T47D (cell line): ENCODE data around the gene FADS3.

Experiments used
- DNase-seq, 2 experiments: peaks; one replicate each; pipeline versions ENCODE4 v3.0.0 to v3.0.0-alpha.2; 2011 to 2012; ENCODE audit warnings: low read depth in 1 of 2, low spot score in 1 of 2
- JUND ChIP-seq: IDR thresholded peaks from 2 replicates; pipeline ENCODE4 v1.6.1; 2012; ENCODE audit warnings: low read depth
- in situ Hi-C: cut with HindIII; loops from 2 replicates; pipeline ENCODE4 v1.10.0; 2016; ENCODE audit warnings: low sequenced_read_pairs, low pct_unique_long_range_greater_than_20kb

The FADS3 gene

GRCh38 chr11:61891331-61892084 is at the start of gene FADS3:
Gene FADS3 (minus strand): TSS chr11:61891545. CDS start chr11:61891381, 164 bp downstream.
- in situ Hi-C loops = no loop called here
- peak; percentile 95 to 96 for DNase-seq
- no peak for TF ChIP-seq JUND

- no peak for DNase-seq
- in situ Hi-C loops = no loop called here
- no peak for TF ChIP-seq JUND
These were observed 49.1 kb upstream of the FADS3 start for GRCh38 chr11:61940466-61940865.

- in situ Hi-C loops = no loop called here
- DNase-seq = no peak
- no peak for TF ChIP-seq JUND
These were observed 44.5 kb upstream of the FADS3 start for GRCh38 chr11:61935861-61936260.

- TF ChIP-seq JUND = no peak
- DNase-seq = no peak
- in situ Hi-C loops = no loop called here
These were observed 39.6 kb upstream of the FADS3 start for GRCh38 chr11:61930933-61931332.

- in situ Hi-C loops = no loop called here
- no peak for DNase-seq
- no peak for TF ChIP-seq JUND
These were observed 37.3 kb upstream of the FADS3 start for GRCh38 chr11:61928606-61929005.

- in situ Hi-C loops = no loop called here
- no peak for TF ChIP-seq JUND
- DNase-seq = no peak
These were observed 36.2 kb upstream of the FADS3 start for GRCh38 chr11:61927501-61927900.

- TF ChIP-seq JUND = no peak
These were observed 34.9 kb upstream of the FADS3 start for GRCh38 chr11:61926235-61926634.

GRCh38 chr11:61925736-61926135 is 34.4 kb upstream of the FADS3 start:
- TF ChIP-seq JUND = no peak
- no peak for DNase-seq
- in situ Hi-C loops = no loop called here

More at GRCh38 chr11:61926235-61926634, 34.9 kb upstream of the FADS3 start:
- in situ Hi-C loops = no loop called here
- no peak for DNase-seq

GRCh38 chr11:61924064-61924455 is 32.7 kb upstream of the FADS3 start:
- no peak for TF ChIP-seq JUND
- no peak for DNase-seq
- in situ Hi-C loops = no loop called here

- TF ChIP-seq JUND = no peak
- in situ Hi-C loops = no loop called here
- DNase-seq = peak in 1 of 2 experiments; percentile 31
These were observed 32.1 kb upstream of the FADS3 start for GRCh38 chr11:61923166-61924063.

GRCh38 chr11:61922539-61922938 is 31.2 kb upstream of the FADS3 start:
- in situ Hi-C loops = no loop called here
- DNase-seq = no peak

GRCh38 chr11:61921446-61921845 is 30.1 kb upstream of the FADS3 start:
- no peak for TF ChIP-seq JUND
- no peak for DNase-seq
- in situ Hi-C loops = no loop called here

More at GRCh38 chr11:61922539-61922938, 31.2 kb upstream of the FADS3 start:
- no peak for TF ChIP-seq JUND
